ENCODE data around the gene GSTM1.

The GSTM1 gene

GRCh38 chr1:109687641-109688499, at the start of gene GSTM1:
TSS of gene GSTM1 (plus strand) at chr1:109687817. CDS start at chr1:109687874, 57 bp downstream.
- H3K9me3 Mint-ChIP-seq: no peaks in the 10 kb centered on the region
- peaks cover 6% of the 10 kb centered on the region for H3K4me1 Mint-ChIP-seq
- peak within 1 kb of the TSS; percentile 87 for H3K4me3 Mint-ChIP-seq
- H3K27me3 Mint-ChIP-seq: no peaks in the 10 kb centered on the region
- peak within 1 kb of the TSS; percentile 93 for H3K27ac Mint-ChIP-seq
- ATAC-seq: peak; percentile 98
- no peaks in the 10 kb centered on the region for H3K36me3 Mint-ChIP-seq

DNA sequence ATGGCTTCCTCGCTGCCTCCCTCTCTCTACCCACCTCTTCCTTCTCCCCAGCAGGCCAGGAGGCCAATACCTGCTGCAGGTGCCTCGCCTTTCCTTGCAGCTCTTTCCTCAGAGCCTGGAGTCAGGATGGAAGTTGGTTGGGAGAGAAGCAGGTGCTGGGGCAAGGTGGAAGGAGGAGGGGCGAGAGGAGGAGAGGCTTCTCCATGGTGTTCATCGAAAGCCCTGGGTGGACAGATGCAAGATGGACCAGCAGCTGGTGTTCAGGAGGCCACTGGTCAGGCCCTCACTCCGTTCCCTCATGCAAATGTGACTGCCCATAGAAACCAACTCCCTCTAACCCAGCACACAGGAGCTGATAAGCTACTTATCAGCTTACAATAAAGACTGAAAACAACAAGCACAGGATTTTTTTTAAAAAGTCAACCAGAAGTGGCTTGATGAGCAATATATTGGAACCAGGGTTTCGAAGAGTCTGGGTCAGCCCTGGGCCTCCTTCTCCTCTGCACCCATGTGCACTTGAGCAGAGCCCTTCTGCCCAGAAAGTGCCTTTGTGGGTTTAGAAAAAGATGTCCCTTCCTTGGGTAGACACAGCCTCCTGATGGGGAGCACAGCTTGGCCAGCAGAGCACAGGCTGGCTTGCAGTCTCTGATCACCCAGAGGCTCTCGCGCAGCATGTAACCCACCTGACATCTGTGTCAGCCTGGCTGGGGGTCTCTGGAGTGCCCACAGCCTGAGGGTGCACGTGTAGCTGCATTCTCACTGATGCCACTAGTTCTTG, 48.4 kb upstream of the GSTM1 start:
- no peak for ATAC-seq
- Mint-ChIP-seq H3K36me3 (no peaks in the 10 kb centered on the region), H3K27ac (no peak overlapping the region), H3K9me3 (no peaks in the 10 kb centered on the region), H3K27me3 (peaks cover 7% of the 10 kb centered on the region), H3K4me3 (no peak overlapping the region), H3K4me1 (peaks cover 42% of the 10 kb centered on the region)

- no peak for ATAC-seq
- no peak overlapping the region for H3K27ac Mint-ChIP-seq
- no peaks in the 10 kb centered on the region for H3K36me3 Mint-ChIP-seq
- peaks cover 37% of the 10 kb centered on the region for H3K4me1 Mint-ChIP-seq
- H3K9me3 Mint-ChIP-seq: no peaks in the 10 kb centered on the region
- H3K27me3 Mint-ChIP-seq: peaks cover 7% of the 10 kb centered on the region
- H3K4me3 Mint-ChIP-seq: no peak overlapping the region
Measured at GRCh38 chr1:109639841-109640184, 47.8 kb upstream of the GSTM1 start.

GRCh38 chr1:109640285-109640865, 47.2 kb upstream of the GSTM1 start:
- no peaks in the 10 kb centered on the region for H3K9me3 Mint-ChIP-seq
- peaks cover 7% of the 10 kb centered on the region for H3K27me3 Mint-ChIP-seq
- peaks cover 31% of the 10 kb centered on the region for H3K4me1 Mint-ChIP-seq
- no peak overlapping the region for H3K27ac Mint-ChIP-seq
- peak; percentile 76 for ATAC-seq
- no peak overlapping the region for H3K4me3 Mint-ChIP-seq
- H3K36me3 Mint-ChIP-seq: no peaks in the 10 kb centered on the region

GRCh38 chr1:109641078-109641740, 46.4 kb upstream of the GSTM1 start:
- H3K4me3 Mint-ChIP-seq: no peak overlapping the region
- ATAC-seq: no peak
- H3K27me3 Mint-ChIP-seq: peaks cover 7% of the 10 kb centered on the region
- H3K9me3 Mint-ChIP-seq: no peaks in the 10 kb centered on the region
- peaks cover 28% of the 10 kb centered on the region for H3K4me1 Mint-ChIP-seq
- H3K27ac Mint-ChIP-seq: no peak overlapping the region
- H3K36me3 Mint-ChIP-seq: no peaks in the 10 kb centered on the region

DNA sequence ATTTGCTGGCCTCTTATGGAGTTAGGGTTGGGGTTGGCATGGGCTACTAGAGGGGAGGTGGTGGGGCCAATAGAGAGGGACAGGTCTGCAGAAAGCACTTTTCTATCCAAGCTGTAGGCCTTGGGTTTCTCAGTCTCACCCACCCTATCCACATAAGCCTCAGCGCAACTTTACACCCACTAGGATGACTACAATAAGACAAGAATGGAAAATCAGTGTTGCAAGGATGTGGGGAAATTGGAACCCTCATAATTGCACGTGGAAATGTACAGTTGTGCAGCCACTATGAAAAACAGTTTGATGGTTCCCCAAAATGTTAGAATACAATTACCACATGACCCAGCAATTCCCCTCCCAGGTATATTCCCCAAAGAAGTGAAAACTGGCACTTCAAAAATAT, 45.8 kb upstream of the GSTM1 start:
- H3K9me3 Mint-ChIP-seq: no peaks in the 10 kb centered on the region
- no peak overlapping the region for H3K27ac Mint-ChIP-seq
- peaks cover 7% of the 10 kb centered on the region for H3K27me3 Mint-ChIP-seq
- no peak for ATAC-seq
- H3K36me3 Mint-ChIP-seq: no peaks in the 10 kb centered on the region
- H3K4me3 Mint-ChIP-seq: no peak overlapping the region
- peaks cover 28% of the 10 kb centered on the region for H3K4me1 Mint-ChIP-seq

DNA sequence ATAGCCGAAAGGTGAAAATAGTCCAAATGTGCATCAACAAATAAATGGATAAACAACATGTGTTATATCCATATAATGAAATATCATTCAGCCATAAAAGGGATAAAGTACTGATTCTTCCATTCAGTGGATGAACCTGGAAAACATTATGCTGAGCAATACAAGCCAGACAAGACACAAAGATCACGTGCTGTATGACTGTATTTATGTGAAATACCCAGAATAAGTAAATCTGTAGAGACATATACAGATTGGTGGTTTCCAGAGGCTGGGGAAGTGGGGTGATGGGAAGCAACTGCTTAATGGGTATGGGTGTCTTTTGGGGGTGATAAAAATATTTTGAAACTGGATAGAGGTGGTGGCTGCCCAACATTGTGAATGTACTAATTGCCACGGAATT, 45.0 kb upstream of the GSTM1 start:
- H3K4me1 Mint-ChIP-seq: peaks cover 28% of the 10 kb centered on the region

GRCh38 chr1:109643385-109644230, 44.0 kb upstream of the GSTM1 start:
- no peaks in the 10 kb centered on the region for H3K36me3 Mint-ChIP-seq
- H3K9me3 Mint-ChIP-seq: no peaks in the 10 kb centered on the region
- peaks cover 7% of the 10 kb centered on the region for H3K27me3 Mint-ChIP-seq
- H3K4me1 Mint-ChIP-seq: peaks cover 28% of the 10 kb centered on the region
- H3K4me3 Mint-ChIP-seq: peak overlapping the region; percentile 26
- H3K27ac Mint-ChIP-seq: peak overlapping the region; percentile 67
- peak; percentile 95 for ATAC-seq

More for the DNA sequence above, 45.0 kb upstream of the GSTM1 start:
- Mint-ChIP-seq H3K27ac (no peak overlapping the region), H3K4me3 (no peak overlapping the region), H3K36me3 (no peaks in the 10 kb centered on the region), H3K9me3 (no peaks in the 10 kb centered on the region), H3K27me3 (peaks cover 7% of the 10 kb centered on the region)
- no peak for ATAC-seq

- H3K9me3 Mint-ChIP-seq: no peaks in the 10 kb centered on the region
- peaks cover 7% of the 10 kb centered on the region for H3K27me3 Mint-ChIP-seq
- H3K4me3 Mint-ChIP-seq: no peak overlapping the region
- H3K27ac Mint-ChIP-seq: no peak overlapping the region
- ATAC-seq: no peak
- H3K4me1 Mint-ChIP-seq: peaks cover 28% of the 10 kb centered on the region
- H3K36me3 Mint-ChIP-seq: no peaks in the 10 kb centered on the region
Measured at GRCh38 chr1:109644670-109645069, 42.9 kb upstream of the GSTM1 start.

GRCh38 chr1:109649491-109649914, 38.1 kb upstream of the GSTM1 start:
- Mint-ChIP-seq H3K9me3 (no peaks in the 10 kb centered on the region), H3K4me1 (no peaks in the 10 kb centered on the region), H3K27me3 (peaks cover 13% of the 10 kb centered on the region), H3K36me3 (no peaks in the 10 kb centered on the region), H3K4me3 (no peak overlapping the region), H3K27ac (no peak overlapping the region)
- ATAC-seq: no peak

DNA sequence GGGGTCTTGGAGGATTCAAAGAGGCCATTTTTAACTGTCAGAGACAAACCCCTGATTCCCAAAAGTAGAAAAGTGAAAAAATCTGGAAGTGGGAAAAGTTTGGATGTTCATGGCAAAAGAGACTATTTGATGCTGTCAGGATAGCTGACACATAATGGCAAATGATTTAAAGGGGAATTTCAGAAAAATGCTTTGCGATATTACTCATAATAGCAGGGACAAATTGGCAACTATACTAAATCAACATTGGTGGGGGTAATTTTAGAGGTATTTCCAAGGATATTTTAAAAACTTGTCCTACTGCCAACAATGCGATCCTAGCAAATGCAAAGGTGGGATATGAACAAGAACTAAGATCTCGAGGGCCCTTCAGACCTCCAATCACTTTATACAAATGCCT, 37.0 kb upstream of the GSTM1 start:
- no peak overlapping the region for H3K4me3 Mint-ChIP-seq
- no peak overlapping the region for H3K27ac Mint-ChIP-seq
- peaks cover 10% of the 10 kb centered on the region for H3K4me1 Mint-ChIP-seq
- peaks cover 13% of the 10 kb centered on the region for H3K27me3 Mint-ChIP-seq
- no peaks in the 10 kb centered on the region for H3K36me3 Mint-ChIP-seq
- no peak for ATAC-seq
- no peaks in the 10 kb centered on the region for H3K9me3 Mint-ChIP-seq

DNA sequence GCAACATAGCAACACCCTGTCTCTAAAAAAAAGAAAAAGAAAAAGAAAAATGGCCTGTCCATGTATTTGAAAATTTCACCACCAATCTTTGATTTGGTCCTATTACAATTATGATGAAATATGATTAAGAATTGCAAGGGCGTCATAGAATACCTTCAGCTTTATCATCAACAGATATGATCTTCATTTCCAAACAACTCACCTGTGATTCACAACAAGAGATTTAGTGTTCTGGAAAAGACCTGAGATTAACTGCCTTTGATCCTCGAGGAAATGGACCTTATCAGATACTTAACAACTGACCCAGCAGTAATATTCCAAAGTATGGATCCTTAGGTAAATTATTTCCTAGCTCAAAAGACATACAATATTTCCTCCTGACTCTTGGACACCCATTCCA, 35.2 kb upstream of the GSTM1 start:
- H3K9me3 Mint-ChIP-seq: no peaks in the 10 kb centered on the region
- peaks cover 23% of the 10 kb centered on the region for H3K4me1 Mint-ChIP-seq
- no peak overlapping the region for H3K4me3 Mint-ChIP-seq
- no peak for ATAC-seq
- no peak overlapping the region for H3K27ac Mint-ChIP-seq
- H3K27me3 Mint-ChIP-seq: peaks cover 13% of the 10 kb centered on the region
- no peaks in the 10 kb centered on the region for H3K36me3 Mint-ChIP-seq

- Mint-ChIP-seq H3K27ac (no peak overlapping the region), H3K36me3 (no peaks in the 10 kb centered on the region), H3K9me3 (no peaks in the 10 kb centered on the region), H3K27me3 (peaks cover 13% of the 10 kb centered on the region), H3K4me3 (no peak overlapping the region), H3K4me1 (peaks cover 23% of the 10 kb centered on the region)
- no peak for ATAC-seq
Measured at GRCh38 chr1:109653306-109653705, 34.3 kb upstream of the GSTM1 start.

DNA sequence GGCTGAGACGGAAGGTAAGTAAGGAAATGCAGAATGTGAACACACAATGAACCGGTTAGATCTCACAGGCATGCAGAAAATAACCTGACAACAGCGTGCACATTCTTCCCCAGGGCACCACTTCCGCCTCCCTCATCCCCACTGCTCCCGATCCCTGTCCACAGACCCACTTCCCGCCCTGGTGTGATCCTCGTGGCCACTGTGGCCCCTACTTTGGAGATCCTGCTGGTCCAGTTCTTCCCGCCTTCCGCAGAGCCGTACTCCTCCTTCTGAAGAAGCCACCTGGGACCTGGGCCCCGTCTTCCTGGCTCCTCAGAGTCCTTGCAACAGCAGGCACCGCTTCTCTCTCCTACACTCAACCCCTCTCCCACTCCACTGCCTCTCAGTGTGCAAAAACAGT, 33.1 kb upstream of the GSTM1 start:
- Mint-ChIP-seq H3K36me3 (no peaks in the 10 kb centered on the region), H3K27me3 (peaks cover 13% of the 10 kb centered on the region), H3K4me3 (no peak overlapping the region), H3K9me3 (no peaks in the 10 kb centered on the region), H3K4me1 (peaks cover 23% of the 10 kb centered on the region), H3K27ac (peak overlapping the region; percentile 98)
- no peak for ATAC-seq

Measured in stimulated activated memory B cell treated with anti-CD40 and anti-IgM and Interleukin-4, amounts not matched to agents 10 μg/mL and 1 μg/mL and 100 μg/mL, for 72 hours (primary cell).